Measurements from ENCODE around the gene ASF1A.

Gene ASF1A

GRCh38 chr6:118881440-118882313 lies 12.3 kb upstream of the ASF1A start:
- DNase-seq (ENCODE audit: low read depth), result no peak

GRCh38 chr6:118882314-118882905 lies 11.5 kb upstream of the ASF1A start:
- no peak for DNase-seq (ENCODE audit: low read depth)

GRCh38 chr6:118886641-118887040 lies 7.3 kb upstream of the ASF1A start:
- DNase-seq (ENCODE audit: low read depth), result no peak

GRCh38 chr6:118889163-118889562 lies 4.8 kb upstream of the ASF1A start:
- DNase-seq (ENCODE audit: low read depth), result no peak

- DNase-seq (ENCODE audit: low read depth), result no peak
Observed at GRCh38 chr6:118890997-118891790, 2.8 kb upstream of the ASF1A start.

GRCh38 chr6:118892355-118892991 lies 1.5 kb upstream of the ASF1A start:
- DNase-seq (ENCODE audit: low read depth), result no peak

GRCh38 chr6:118893064-118893806 lies 717 bp upstream of the ASF1A start:
- DNase-seq (ENCODE audit: low read depth), result peak; percentile 32

- peak; percentile 36 for DNase-seq (ENCODE audit: low read depth)
Observed at GRCh38 chr6:118894425-118895260, 691 bp downstream of the ASF1A start.

- DNase-seq (ENCODE audit: low read depth), result no peak
Observed at GRCh38 chr6:118895261-118895560, 1.3 kb downstream of the ASF1A start.

GRCh38 chr6:118895859-118896258 lies 1.9 kb downstream of the ASF1A start:
- no peak for DNase-seq (ENCODE audit: low read depth)

- DNase-seq (ENCODE audit: low read depth), result no peak
Observed at GRCh38 chr6:118896339-118897136, 2.6 kb downstream of the ASF1A start.

GRCh38 chr6:118897386-118897785 lies 3.4 kb downstream of the ASF1A start:
- no peak for DNase-seq (ENCODE audit: low read depth)

- no peak for DNase-seq (ENCODE audit: low read depth)
Observed at GRCh38 chr6:118899948-118900347, 6.0 kb downstream of the ASF1A start.

- DNase-seq (ENCODE audit: low read depth), result no peak
Observed at GRCh38 chr6:118902726-118903125, 8.8 kb downstream of the ASF1A start.

GRCh38 chr6:118903138-118903537 lies 9.2 kb downstream of the ASF1A start:
- DNase-seq (ENCODE audit: low read depth), result no peak

GRCh38 chr6:118903691-118904090 lies 9.7 kb downstream of the ASF1A start:
- DNase-seq (ENCODE audit: low read depth), result no peak

GRCh38 chr6:118905084-118905483 lies 11.1 kb downstream of the ASF1A start:
- no peak for DNase-seq (ENCODE audit: low read depth)

GRCh38 chr6:118905851-118906250 lies 11.9 kb downstream of the ASF1A start:
- DNase-seq (ENCODE audit: low read depth), result no peak

- DNase-seq (ENCODE audit: low read depth), result no peak
Observed at GRCh38 chr6:118908441-118908840, 14.5 kb downstream of the ASF1A start.

GRCh38 chr6:118912646-118913045 lies 18.7 kb downstream of the ASF1A start:
- DNase-seq (ENCODE audit: low read depth), result no peak

Measured in activated T-cell treated with anti-CD3 and anti-CD28 coated beads for 24 hours (primary cell).